HEK293 (cell line): ENCODE data around the gene HDAC11.
A peak's percentile ranks its signal among the peaks of the same experiment; 100 is the strongest.

Experiments used
- CTCF ChIA-PET: fragments of 350-600 bp; formaldehyde crosslinking; extraction: SDS; loops from one replicate; lab custom pipeline; 2021; ENCODE audit warnings: antibody characterized with exemption; lab: Yijun Ruan, JAX
- POLR2A ChIA-PET: fragments of 300-600 bp; formaldehyde crosslinking; extraction: SDS; loops from one replicate; lab custom pipeline; 2020; ENCODE audit warnings: antibody characterized with exemption, inconsistent platforms; lab: Yijun Ruan, JAX
- H3K27ac ChIP-seq: fragments of 200-500 bp; sonication (Bioruptor generic); 2 replicates; pipeline ENCODE4 v1.5.1; 2014; ENCODE audit warnings: low read depth, low read length, control low read depth, inconsistent platforms; ENCODE audit errors: extremely low read depth
- H3K36me3 ChIP-seq, 2 experiments: fragments of 200-500 bp in 1 of 2; sonication (Bioruptor generic) in 1 of 2; 1 replicate in 1 of 2; 2 replicates in 1 of 2; pipeline ENCODE4 v1.5.1; 2014 to 2017; ENCODE audit warnings: inconsistent platforms in 2 of 2, low read length in 2 of 2; ENCODE audit not compliant: control insufficient read depth in 2 of 2, insufficient read depth in 1 of 2
- H3K4me1 ChIP-seq: fragments of 200-500 bp; sonication (Bioruptor generic); 2 replicates; pipeline ENCODE4 v1.5.1; 2014; ENCODE audit warnings: mild to moderate bottlenecking, low read length, inconsistent platforms; ENCODE audit not compliant: control insufficient read depth, insufficient read depth
- H3K4me3 ChIP-seq: 2 replicates; pipeline ENCODE4 v1.5.1; 2011; ENCODE audit warnings: low read depth, mild to moderate bottlenecking, control low read depth, low read length, moderate library complexity
- H3K9me3 ChIP-seq: fragments of 200-500 bp; sonication (Bioruptor generic); 2 replicates; pipeline ENCODE4 v1.5.1; 2014; ENCODE audit warnings: low read depth, low read length, inconsistent platforms; ENCODE audit not compliant: control insufficient read depth, insufficient read depth
- CTCF ChIP-seq: fragments of 450-650 bp; formaldehyde crosslinking; IDR thresholded peaks from 2 replicates; pipeline ENCODE4 v1.5.1; 2016; ENCODE audit warnings: missing biosample characterization, missing genetic modification characterization
- HOXA7 ChIP-seq: sonication (generic); formaldehyde crosslinking; IDR thresholded peaks from 2 replicates; pipeline ENCODE4 v1.8.1; 2022; ENCODE audit warnings: missing genetic modification reagents, borderline replicate concordance
- PRDM1 ChIP-seq: fragments of 450-650 bp; formaldehyde crosslinking; IDR thresholded peaks from 2 replicates; pipeline ENCODE4; 2016; ENCODE audit warnings: missing biosample characterization, missing genetic modification characterization
- PRDM6 ChIP-seq: fragments of 450-650 bp; formaldehyde crosslinking; IDR thresholded peaks from 2 replicates; pipeline ENCODE4 v1.5.1; 2017; ENCODE audit warnings: missing biosample characterization, missing genetic modification characterization
- SCRT2 ChIP-seq: fragments of 450-650 bp; formaldehyde crosslinking; IDR thresholded peaks from 2 replicates; pipeline ENCODE4 v1.5.1; 2016; ENCODE audit warnings: missing biosample characterization, missing genetic modification characterization
- ZBTB17 ChIP-seq: fragments of 450-650 bp; formaldehyde crosslinking; IDR thresholded peaks from 2 replicates; pipeline ENCODE4 v1.5.1; 2016; ENCODE audit warnings: missing biosample characterization, missing genetic modification characterization
- ZNF10 ChIP-seq: fragments of 450-650 bp; formaldehyde crosslinking; IDR thresholded peaks from 2 replicates; pipeline ENCODE4 v1.5.1; 2017; ENCODE audit warnings: missing biosample characterization, missing genetic modification characterization
- ZNF121 ChIP-seq: fragments of 450-650 bp; formaldehyde crosslinking; IDR thresholded peaks from 2 replicates; pipeline ENCODE4 v1.5.1; 2016; ENCODE audit warnings: missing biosample characterization, missing genetic modification characterization
- ZNF133 ChIP-seq: fragments of 450-650 bp; formaldehyde crosslinking; IDR thresholded peaks from 2 replicates; pipeline ENCODE4 v1.5.1; 2016; ENCODE audit warnings: missing biosample characterization, missing genetic modification characterization
- ZNF16 ChIP-seq: fragments of 450-650 bp; formaldehyde crosslinking; IDR thresholded peaks from 2 replicates; pipeline ENCODE4 v1.5.1; 2016; ENCODE audit warnings: low read depth, missing biosample characterization, missing genetic modification characterization
- ZNF18 ChIP-seq: fragments of 450-650 bp; formaldehyde crosslinking; IDR thresholded peaks from 2 replicates; pipeline ENCODE4 v1.5.1; 2016; ENCODE audit warnings: missing biosample characterization, missing genetic modification characterization
- ZNF449 ChIP-seq: fragments of 450-650 bp; formaldehyde crosslinking; IDR thresholded peaks from 2 replicates; pipeline ENCODE4 v1.5.1; 2017; ENCODE audit warnings: missing biosample characterization, mild to moderate bottlenecking, missing genetic modification characterization, moderate library complexity
- ZNF654 ChIP-seq: fragments of 450-650 bp; formaldehyde crosslinking; IDR thresholded peaks from 2 replicates; pipeline ENCODE4 v1.5.1; 2016; ENCODE audit warnings: low read depth, missing biosample characterization, missing genetic modification characterization
- ZNF660 ChIP-seq: fragments of 450-650 bp; IDR thresholded peaks from 2 replicates; pipeline ENCODE4 v1.5.1; 2018; ENCODE audit warnings: missing biosample characterization, mild to moderate bottlenecking, missing genetic modification characterization
- ZNF692 ChIP-seq: fragments of 450-650 bp; formaldehyde crosslinking; IDR thresholded peaks from 2 replicates; pipeline ENCODE4 v1.5.1; 2016; ENCODE audit warnings: missing biosample characterization, missing genetic modification characterization
- ZNF704 ChIP-seq: fragments of 450-650 bp; formaldehyde crosslinking; IDR thresholded peaks from 2 replicates; pipeline ENCODE4 v1.5.1; 2016; ENCODE audit warnings: missing biosample characterization, missing genetic modification characterization
- ZNF830 ChIP-seq: fragments of 450-650 bp; IDR thresholded peaks from 2 replicates; pipeline ENCODE4 v1.5.0; 2018; ENCODE audit warnings: missing biosample characterization, missing genetic modification characterization, low read depth, mild to moderate bottlenecking, moderate library complexity

Gene HDAC11

GRCh38 chr3:13451301-13451673 lies 28.8 kb upstream of the HDAC11 start:
- no peaks in the 10 kb centered on the region for H3K4me1 ChIP-seq
- H3K4me3 ChIP-seq, result peak overlapping the region; percentile 39
- no peaks in the 10 kb centered on the region for H3K9me3 ChIP-seq
- TF ChIP-seq ZNF449 (0 out of 2 replicates have a peak, but pooled peaks have one; percentile 75), ZNF692 (tag by site-specific recombination) (0 out of 2 replicates have a peak, but pooled peaks have one; percentile 32), ZNF133 (tag by site-specific recombination) (0 out of 2 replicates have a peak, but pooled peaks have one; percentile 11), ZNF830 (no peak), ZNF660 (no peak), ZNF704 (tag by site-specific recombination) (no peak), ZNF16 (tag by site-specific recombination) (no peak), SCRT2 (no peak)
- H3K36me3 ChIP-seq, result no peaks in the 10 kb centered on the region
- ChIA-PET CTCF (interaction anchor here (0.7 to 2.7 kb wide), 11 partner anchors 11 to 359 kb away, joined by 3 to 42 read pairs (median 4); no protein-coding TSS in a partner anchor), POLR2A (interaction anchor here (0.9 to 1.3 kb wide), 7 partner anchors 29 to 484 kb away, joined by 3 to 6 read pairs (median 4); partner anchors contain the start of genes HDAC11 and NUP210)
- no peak overlapping the region for H3K27ac ChIP-seq

- no peaks in the 10 kb centered on the region for H3K9me3 ChIP-seq
- H3K4me1 ChIP-seq, result no peaks in the 10 kb centered on the region
- ChIA-PET CTCF (interaction anchor here (0.6 to 2.7 kb wide), 28 partner anchors 9 to 361 kb away, joined by 3 to 42 read pairs (median 4); no protein-coding TSS in a partner anchor), POLR2A (interaction anchor here (0.8 to 1.4 kb wide), 7 partner anchors 9 to 361 kb away, joined by 3 to 6 read pairs (median 3); partner anchors contain the start of gene NUP210)
- no peaks in the 10 kb centered on the region for H3K36me3 ChIP-seq
- no peak overlapping the region; the same call in 1 of the 2 replicates for H3K27ac ChIP-seq
- no peak overlapping the region for H3K4me3 ChIP-seq
- TF ChIP-seq ZNF654 (tag by site-specific recombination), result peak; percentile 81
- TF ChIP-seq ZNF121, result peak; percentile 12
- TF ChIP-seq HOXA7, result no peak
- TF ChIP-seq CTCF (tag by site-specific recombination), result peak; percentile 58; the same call in 1 of the 2 replicates
- TF ChIP-seq ZBTB17 (tag by site-specific recombination), result peak; percentile 85
- 0 out of 2 replicates have a peak, but pooled peaks have one; percentile 39 for TF ChIP-seq ZNF660
- peak; percentile 36; the same call in 1 of the 2 replicates for TF ChIP-seq PRDM1 (tag by site-specific recombination)
- peak; percentile 39; the same call in 1 of the 2 replicates for TF ChIP-seq ZNF18 (tag by site-specific recombination)
- no peak for TF ChIP-seq PRDM6
- 0 out of 2 replicates have a peak, but pooled peaks have one; percentile 15 for TF ChIP-seq ZNF10
Observed at GRCh38 chr3:13452490-13453335, 27.4 kb upstream of the HDAC11 start.
